Body of pancreas (tissue), 4 donors: ENCODE data around the gene ADGRL2. TPM values are rescaled to one million over a fixed set of nuclear protein-coding genes. Genes with fewer than 3 reads are reported as not detected.

Experiments
- ATAC-seq: fragments of 150-250 bp; one replicate; pipeline ENCODE4 v1.9.1; 2016
- DNase-seq, 4 donors: peaks; one replicate each; pipeline ENCODE4 v3.0.0-alpha.2; 2019
- H3K27ac ChIP-seq, 4 donors: fragments of 200-600 bp; sonication (generic); 1 replicate in 3 of 4; 2 replicates in 1 of 4; pipeline versions ENCODE4 v1.5.1 to v1.6.1; 2016 to 2019; ENCODE audit warnings: mild to moderate bottlenecking in 1 of 4, mixed read lengths in 1 of 4, moderate library complexity in 1 of 4
- H3K27me3 ChIP-seq, 2 donors: fragments of 200-600 bp; sonication (generic); one replicate each; pipeline ENCODE4 v1.6.0; 2016; ENCODE audit warnings: mild to moderate bottlenecking in 1 of 2
- H3K36me3 ChIP-seq, 2 donors: fragments of 200-600 bp; sonication (generic); replicated peaks in 1 of 2; 2 replicates each; pipeline ENCODE4 v1.5.1; 2016; ENCODE audit warnings: low read depth in 2 of 2; ENCODE audit not compliant: insufficient read depth in 1 of 2
- H3K4me1 ChIP-seq: fragments of 200-600 bp; sonication (generic); one replicate; pipeline ENCODE4 v1.6.0; 2016
- H3K4me3 ChIP-seq, 2 donors: fragments of 200-600 bp; sonication (generic); 1 replicate in 1 of 2; 2 replicates in 1 of 2; pipeline ENCODE4 v1.5.1; 2016 to 2019
- H3K9me3 ChIP-seq, 3 donors: fragments of 200-600 bp; sonication (generic); 1 replicate in 2 of 3; 2 replicates in 1 of 3; pipeline ENCODE4 v1.5.1; 2016
- POLR2A ChIP-seq, 3 donors: fragments of 450-650 bp; IDR thresholded peaks; one replicate each; pipeline ENCODE4 v1.6.1; 2016; ENCODE audit warnings: antibody characterized with exemption in 3 of 3, mild to moderate bottlenecking in 2 of 3
- WGBS, 2 donors: methylation state at CpG; one replicate each; pipeline ENCODE4 v1.1.5; 2017; 5-methylcytosine and 5-hydroxymethylcytosine counted together
- intact Hi-C: fragments of 100-400 bp; cut with DNase I; formaldehyde crosslinking; loops from one replicate; pipeline ENCODE4 v1.15.1; 2023
- total RNA-seq, 2 donors: library from RNA; depleted of rRNA; stranded (reverse); fragments of >200 nt; gene quantifications; one replicate each; pipeline ENCODE4 v1.1.0, GENCODE V29; 2016
- TF ChIP-seq, protein P1 (sequence below), 7 experiments: fragments of 450-650 bp in 4 of 7; fragments of 200-600 bp in 3 of 7; sonication (generic) in 3 of 7; IDR thresholded peaks; one replicate each; pipeline ENCODE4 v1.5.1; 2016 to 2019; ENCODE audit warnings: antibody characterized with exemption in 7 of 7

Gene ADGRL2
- total RNA-seq, 2 donors from 2014 or later: 11.5 to 25.7 TPM

DNA sequence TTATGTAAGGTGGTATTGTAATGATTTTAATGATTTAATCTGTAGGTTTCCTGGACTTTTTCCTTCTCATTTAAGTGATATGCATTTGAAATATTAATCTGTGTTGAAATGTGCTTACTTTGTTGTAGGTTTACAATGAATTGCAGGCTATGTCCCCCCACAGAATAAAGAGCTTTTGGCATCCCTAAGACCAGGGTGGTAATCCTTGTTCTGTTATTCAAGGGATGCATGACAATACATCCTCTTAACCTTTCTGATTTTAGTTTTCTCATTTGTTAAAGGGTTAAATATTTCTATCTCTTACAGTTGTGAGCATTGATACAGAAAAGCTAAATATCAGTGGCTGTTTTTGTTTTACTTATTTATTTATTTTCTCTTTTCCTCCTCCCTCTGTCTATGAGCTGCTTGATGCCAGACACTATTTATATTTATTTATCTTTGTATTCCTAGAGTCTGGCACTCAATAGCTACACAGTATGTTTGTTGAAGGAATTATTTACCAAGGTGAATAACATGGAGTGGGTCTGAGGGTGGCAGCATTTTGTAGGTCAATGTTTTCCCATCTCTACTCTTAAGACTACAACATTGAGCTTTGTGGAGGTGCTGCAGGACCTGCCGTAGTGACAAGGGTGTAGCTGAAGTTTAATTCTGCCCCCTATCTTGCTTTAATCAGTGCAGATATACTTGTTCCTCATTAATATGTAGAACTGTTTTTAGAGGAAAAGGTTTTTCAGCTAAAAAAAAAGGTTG, 19.9 kb upstream of the ADGRL2 start:
- no peak for DNase-seq
- TF ChIP-seq POLR2A (IDR thresholded peaks at IDR 0.05): no peak
- Histone ChIP-seq H3K4me1 (no peaks in the 10 kb centered on the region), H3K27ac (no peak overlapping the region), H3K9me3 (no peaks in the 10 kb centered on the region), H3K4me3 (no peak overlapping the region), H3K27me3 (no peaks in the 10 kb centered on the region), H3K36me3 (no peaks in the 10 kb centered on the region)
- 57 to 60% methylated on average over 1 of the region's 1 CpG for WGBS, 2 donors
- ATAC-seq: no peak
- intact Hi-C loops: no loop called here

DNA sequence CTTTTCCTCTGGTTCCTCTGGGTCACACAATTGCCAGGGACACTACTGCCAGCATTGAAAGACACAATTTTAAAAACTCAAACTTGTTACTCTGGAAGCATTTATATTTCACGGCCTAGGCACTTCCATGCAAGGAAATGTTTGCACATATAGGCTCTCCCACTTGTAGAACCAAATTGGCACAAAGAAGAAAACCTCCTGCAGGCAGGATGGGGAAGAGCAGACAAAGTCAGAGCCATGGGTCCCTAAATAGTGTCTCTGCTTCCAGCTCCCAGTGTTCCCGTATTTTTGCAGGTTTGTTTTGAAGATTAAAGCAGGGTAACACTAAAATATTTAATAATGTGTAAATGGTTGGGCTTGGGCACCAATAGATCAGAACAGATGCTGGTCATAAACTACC, 19.0 kb upstream of the ADGRL2 start:
- Histone ChIP-seq H3K27me3 (no peaks in the 10 kb centered on the region), H3K27ac (no peak overlapping the region), H3K9me3 (no peaks in the 10 kb centered on the region), H3K4me3 (no peak overlapping the region), H3K4me1 (no peaks in the 10 kb centered on the region), H3K36me3 (no peaks in the 10 kb centered on the region)
- intact Hi-C loops: no loop called here
- ATAC-seq (no peak), DNase-seq (no peak)
- no peak for TF ChIP-seq POLR2A (IDR thresholded peaks at IDR 0.05)
- TF ChIP-seq, protein P1, sequence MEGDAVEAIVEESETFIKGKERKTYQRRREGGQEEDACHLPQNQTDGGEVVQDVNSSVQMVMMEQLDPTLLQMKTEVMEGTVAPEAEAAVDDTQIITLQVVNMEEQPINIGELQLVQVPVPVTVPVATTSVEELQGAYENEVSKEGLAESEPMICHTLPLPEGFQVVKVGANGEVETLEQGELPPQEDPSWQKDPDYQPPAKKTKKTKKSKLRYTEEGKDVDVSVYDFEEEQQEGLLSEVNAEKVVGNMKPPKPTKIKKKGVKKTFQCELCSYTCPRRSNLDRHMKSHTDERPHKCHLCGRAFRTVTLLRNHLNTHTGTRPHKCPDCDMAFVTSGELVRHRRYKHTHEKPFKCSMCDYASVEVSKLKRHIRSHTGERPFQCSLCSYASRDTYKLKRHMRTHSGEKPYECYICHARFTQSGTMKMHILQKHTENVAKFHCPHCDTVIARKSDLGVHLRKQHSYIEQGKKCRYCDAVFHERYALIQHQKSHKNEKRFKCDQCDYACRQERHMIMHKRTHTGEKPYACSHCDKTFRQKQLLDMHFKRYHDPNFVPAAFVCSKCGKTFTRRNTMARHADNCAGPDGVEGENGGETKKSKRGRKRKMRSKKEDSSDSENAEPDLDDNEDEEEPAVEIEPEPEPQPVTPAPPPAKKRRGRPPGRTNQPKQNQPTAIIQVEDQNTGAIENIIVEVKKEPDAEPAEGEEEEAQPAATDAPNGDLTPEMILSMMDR (IDR thresholded peaks at IDR 0.05): no peak
- 30 to 54% methylated on average over 2 of the region's 2 CpGs for WGBS, 2 donors

DNA sequence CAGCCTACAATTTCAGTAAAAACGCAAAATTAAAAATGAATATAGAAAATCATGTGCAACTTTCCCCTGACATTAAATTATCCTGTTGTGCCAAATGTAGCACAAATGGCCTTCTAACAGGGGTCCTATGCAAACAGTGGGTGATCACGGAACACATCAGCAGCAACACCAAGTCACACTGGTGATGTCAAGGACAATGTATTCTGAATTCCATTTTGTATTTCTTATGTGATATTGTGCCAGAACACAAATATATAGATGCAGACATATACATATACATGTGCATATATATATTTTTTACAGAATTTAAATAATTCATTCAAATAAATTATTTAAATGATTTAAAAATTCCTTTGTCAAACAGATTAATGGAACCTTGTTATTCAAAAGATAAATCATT, 8.6 kb upstream of the ADGRL2 start:
- Histone ChIP-seq H3K4me3 (no peak overlapping the region), H3K27ac (no peak overlapping the region), H3K9me3 (no peaks in the 10 kb centered on the region), H3K4me1 (no peaks in the 10 kb centered on the region), H3K27me3 (no peaks in the 10 kb centered on the region), H3K36me3 (no peaks in the 10 kb centered on the region)
- TF ChIP-seq, protein P1 (IDR thresholded peaks at IDR 0.05): no peak
- no peak for TF ChIP-seq POLR2A (IDR thresholded peaks at IDR 0.05)
- no peak for ATAC-seq
- intact Hi-C loops: no loop called here
- no peak for DNase-seq
- WGBS, 2 donors: 81 to 92% methylated on average over 2 of the region's 2 CpGs

DNA sequence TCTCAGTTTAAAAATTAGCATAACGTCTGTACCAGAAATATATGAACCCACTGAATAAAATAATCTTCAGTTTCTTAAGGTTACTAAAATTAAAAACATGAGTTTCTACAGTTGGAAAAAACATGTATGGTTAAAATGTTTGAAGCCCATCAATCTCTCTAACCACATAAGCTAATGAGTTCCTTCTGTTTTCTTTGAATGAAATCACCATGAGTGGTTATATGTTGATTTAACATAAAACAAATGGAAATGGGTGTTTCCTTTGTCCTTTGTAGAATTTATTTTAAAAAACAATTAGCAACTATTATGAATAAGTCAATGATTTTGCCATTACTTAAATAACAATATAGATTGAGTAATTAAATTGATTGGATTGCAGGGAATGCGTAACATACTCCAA, 3.0 kb upstream of the ADGRL2 start:
- DNase-seq: no peak
- Histone ChIP-seq H3K27me3 (no peaks in the 10 kb centered on the region), H3K27ac (no peak overlapping the region), H3K36me3 (no peaks in the 10 kb centered on the region), H3K9me3 (no peaks in the 10 kb centered on the region), H3K4me1 (peaks cover 18% of the 10 kb centered on the region), H3K4me3 (no peak overlapping the region)
- 86 to 90% methylated on average over 2 of the region's 2 CpGs for WGBS, 2 donors
- intact Hi-C loops: no loop called here
- ATAC-seq: no peak
- TF ChIP-seq, protein P1 (IDR thresholded peaks at IDR 0.05): no peak
- TF ChIP-seq POLR2A (IDR thresholded peaks at IDR 0.05): no peak

DNA sequence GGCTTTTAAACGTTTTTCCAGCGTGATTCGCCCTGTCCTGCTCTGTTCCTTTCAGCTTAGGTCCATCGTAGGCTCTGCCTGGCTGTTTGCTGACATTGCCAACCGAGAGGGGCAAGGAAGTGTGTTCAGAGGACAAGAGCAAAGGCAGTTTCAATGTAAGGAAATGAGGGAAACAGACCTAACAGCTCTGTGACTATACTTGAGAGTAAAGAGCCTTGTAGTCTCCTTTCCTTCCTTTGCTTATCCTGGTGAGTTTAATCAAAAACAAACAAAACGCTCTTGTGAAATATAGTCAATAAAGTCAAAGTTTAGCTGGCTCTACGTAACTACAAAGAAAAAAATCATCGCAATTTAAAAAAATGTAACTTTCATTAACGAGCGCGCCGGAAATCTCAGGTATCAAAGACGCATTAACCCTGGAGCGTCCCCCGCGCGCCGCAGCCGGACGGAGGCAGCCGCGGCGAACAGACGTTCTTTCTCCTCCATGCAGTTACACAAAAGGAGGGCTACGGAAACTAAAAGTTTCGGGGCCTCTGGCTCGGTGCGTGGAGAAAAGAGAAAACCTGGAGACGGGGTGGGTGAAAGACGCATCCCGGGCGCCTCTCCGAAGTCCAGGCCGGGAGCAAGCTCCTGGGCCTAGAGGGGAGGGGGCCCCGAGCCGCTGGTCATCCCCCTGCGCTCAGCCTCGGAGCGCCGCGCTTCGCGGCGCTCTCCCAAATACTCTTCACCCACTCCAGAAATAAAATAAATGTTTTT, 617 bp upstream of the ADGRL2 start:
- intact Hi-C loops: no loop called here
- no peaks in the 10 kb centered on the region for H3K9me3 ChIP-seq
- peak in 2 of 3 donors; percentile 50 to 70 for TF ChIP-seq POLR2A (IDR thresholded peaks at IDR 0.05)
- TF ChIP-seq, protein P1 (IDR thresholded peaks at IDR 0.05): no peak
- H3K27ac ChIP-seq: peak overlapping the region; percentile 45 to 98 (median 90)
- no peaks in the 10 kb centered on the region for H3K36me3 ChIP-seq
- peak; percentile 28 for ATAC-seq
- 1% methylated on average over 44 of the region's 44 CpGs for WGBS, 2 donors
- no peaks in the 10 kb centered on the region for H3K27me3 ChIP-seq
- peak overlapping the region; percentile 51 to 96 for H3K4me3 ChIP-seq
- peaks cover 30% of the 10 kb centered on the region for H3K4me1 ChIP-seq
- DNase-seq: peak; percentile 26 to 65 (median 52)
